HepG2 (cell line): Measurements from ENCODE around the gene TMEM63C. TPM values are rescaled to one million over a fixed set of nuclear protein-coding genes. Genes with fewer than 3 reads are reported as not detected.
A peak's percentile ranks its signal among the peaks of the same experiment; 100 is the strongest.

ENCODE experiments used
- BHLHE40 ChIP-seq: IDR thresholded peaks from 2 replicates; pipeline ENCODE4 v1.6.1; 2011; ENCODE audit warnings: low read length, improper control_type of control experiment
- BRCA1 ChIP-seq: sonication (generic); formaldehyde crosslinking; IDR thresholded peaks from 2 replicates; pipeline ENCODE4 v1.4.0; 2020; ENCODE audit warnings: missing genetic modification reagents
- GMEB2 ChIP-seq: IDR thresholded peaks from 2 replicates; pipeline ENCODE4 v1.6.1; 2016; ENCODE audit warnings: missing biosample characterization, missing genetic modification reagents, low read depth
- HHEX ChIP-seq: IDR thresholded peaks from 2 replicates; pipeline ENCODE4 v1.6.1; 2016; ENCODE audit warnings: control low read depth
- HMG20B ChIP-seq: conservative IDR thresholded peaks from 2 replicates; pipeline ENCODE4 v1.6.1; 2016; ENCODE audit warnings: missing genetic modification reagents, missing compliant biosample characterization
- ISL2 ChIP-seq: sonication (generic); formaldehyde crosslinking; IDR thresholded peaks from 2 replicates; pipeline ENCODE4 v1.5.0; 2020; ENCODE audit warnings: missing genetic modification reagents
- JUNB ChIP-seq: sonication (generic); formaldehyde crosslinking; IDR thresholded peaks from 2 replicates; pipeline ENCODE4 v1.8.0; 2022; ENCODE audit warnings: missing genetic modification reagents, mild to moderate bottlenecking, borderline replicate concordance
- MBNL3 ChIP-seq: fragments of 250-450 bp; sonication (Bioruptor Pico); conservative IDR thresholded peaks from 2 replicates; pipeline ENCODE4 v1.8.0; 2022; ENCODE audit warnings: mild to moderate bottlenecking, inconsistent platforms
- MEIS1 ChIP-seq: sonication (generic); formaldehyde crosslinking; IDR thresholded peaks from 2 replicates; pipeline ENCODE4 v1.9.0; 2021; ENCODE audit warnings: mild to moderate bottlenecking, missing genetic modification reagents, moderate library complexity, borderline replicate concordance
- NFYC ChIP-seq: IDR thresholded peaks from 2 replicates; pipeline ENCODE4 v1.6.1; 2016; ENCODE audit warnings: missing genetic modification reagents, missing compliant biosample characterization
- RAD51 ChIP-seq: fragments of 450-650 bp; IDR thresholded peaks from 2 replicates; pipeline ENCODE4 v1.6.1; 2016; ENCODE audit warnings: borderline replicate concordance
- SAFB2 ChIP-seq: sonication (generic); formaldehyde crosslinking; IDR thresholded peaks from 2 replicates; pipeline ENCODE4 v1.5.1; 2020; ENCODE audit warnings: missing genetic modification reagents, low read depth, mild to moderate bottlenecking, borderline replicate concordance
- SNAPC2 ChIP-seq: sonication (generic); formaldehyde crosslinking; IDR thresholded peaks from 2 replicates; pipeline ENCODE4 v1.8.1; 2022; ENCODE audit warnings: mild to moderate bottlenecking, missing genetic modification reagents
- SPEN ChIP-seq: sonication (generic); formaldehyde crosslinking; IDR thresholded peaks from 2 replicates; pipeline ENCODE4 v1.5.1; 2020; ENCODE audit warnings: low read depth, mild to moderate bottlenecking, missing genetic modification reagents
- TCF7L2 ChIP-seq: IDR thresholded peaks from 2 replicates; pipeline ENCODE4 v1.6.1; 2011; ENCODE audit warnings: mild to moderate bottlenecking, low read depth, low read length, moderate library complexity
- TSC22D2 ChIP-seq: sonication (generic); formaldehyde crosslinking; IDR thresholded peaks from 2 replicates; pipeline ENCODE4 v1.5.1; 2020; ENCODE audit warnings: missing genetic modification reagents, mild to moderate bottlenecking, borderline replicate concordance
- XRCC5 ChIP-seq: fragments of 200-400 bp; formaldehyde crosslinking; optimal IDR thresholded peaks from 2 replicates; pipeline ENCODE3; 2017; ENCODE audit warnings: mild to moderate bottlenecking, low read length
- ZFP36 ChIP-seq: fragments of 150-350 bp; IDR thresholded peaks from 2 replicates; pipeline ENCODE4 v1.6.1; 2018; ENCODE audit warnings: borderline replicate concordance, low read length, low read depth; ENCODE audit not compliant: partially characterized antibody
- ZFY ChIP-seq: sonication (generic); formaldehyde crosslinking; IDR thresholded peaks from 2 replicates; pipeline ENCODE4 v1.4.0; 2020; ENCODE audit warnings: missing genetic modification reagents
- ZNF263 ChIP-seq: sonication (generic); formaldehyde crosslinking; IDR thresholded peaks from 2 replicates; pipeline ENCODE4 v1.4.0; 2020; ENCODE audit warnings: missing genetic modification reagents
- ZNF292 ChIP-seq: sonication (generic); formaldehyde crosslinking; IDR thresholded peaks from 2 replicates; pipeline ENCODE4 v1.8.1; 2022; ENCODE audit warnings: mild to moderate bottlenecking, low read depth, missing genetic modification reagents, borderline replicate concordance
- ZNF430 ChIP-seq: sonication (generic); formaldehyde crosslinking; IDR thresholded peaks from 2 replicates; pipeline ENCODE4 v1.9.0; 2021; ENCODE audit warnings: mild to moderate bottlenecking, missing genetic modification reagents
- ZNF441 ChIP-seq: sonication (generic); formaldehyde crosslinking; IDR thresholded peaks from 2 replicates; pipeline ENCODE4 v1.7.0; 2021; ENCODE audit warnings: missing genetic modification reagents, borderline replicate concordance
- ZNF484 ChIP-seq: sonication (generic); formaldehyde crosslinking; IDR thresholded peaks from 2 replicates; pipeline ENCODE4 v1.5.1; 2020; ENCODE audit warnings: mild to moderate bottlenecking, low read depth, missing genetic modification reagents, borderline replicate concordance
- ZNF615 ChIP-seq: sonication (generic); formaldehyde crosslinking; IDR thresholded peaks from 2 replicates; pipeline ENCODE4 v1.5.0; 2020; ENCODE audit warnings: mild to moderate bottlenecking, missing genetic modification reagents, borderline replicate concordance
- ZNF644 ChIP-seq: IDR thresholded peaks from 2 replicates; pipeline ENCODE4 v1.6.1; 2016; ENCODE audit warnings: low read depth
- ZNF670 ChIP-seq: sonication (generic); formaldehyde crosslinking; IDR thresholded peaks from 2 replicates; pipeline ENCODE4 v1.8.0; 2022; ENCODE audit warnings: mild to moderate bottlenecking, missing genetic modification reagents, borderline replicate concordance
- ZNF75D ChIP-seq: sonication (generic); formaldehyde crosslinking; IDR thresholded peaks from 2 replicates; pipeline ENCODE4 v1.8.1; 2023; ENCODE audit warnings: missing genetic modification reagents, mild to moderate bottlenecking, borderline replicate concordance
- ZNF780A ChIP-seq: sonication (generic); formaldehyde crosslinking; IDR thresholded peaks from 2 replicates; pipeline ENCODE4 v1.8.0; 2022; ENCODE audit warnings: mild to moderate bottlenecking, missing genetic modification reagents, moderate library complexity
- ZSCAN25 ChIP-seq: sonication (generic); formaldehyde crosslinking; IDR thresholded peaks from 2 replicates; pipeline ENCODE4 v1.8.0; 2022; ENCODE audit warnings: mild to moderate bottlenecking, missing genetic modification reagents
- polyA plus RNA-seq, 8 experiments: library from polyadenylated mRNA; depleted of rRNA in 3 of 8; stranded (reverse) in 7 of 8; unstranded in 1 of 8; fragments of >200 nt; fragmentation: Illumina TruSeq in 4 of 8; extraction: Trizol in 4 of 8; gene quantifications; 2 replicates each; pipeline versions ENCODE4 v1.2.1 to v1.2.3, GENCODE V29; 2011 to 2016; ENCODE audit warnings: low read depth in 4 of 8, missing spikeins in 1 of 8, mixed read lengths in 1 of 8; ENCODE audit not compliant: insufficient read depth in 1 of 8
- total RNA-seq, 5 experiments: library from RNA; depleted of rRNA; stranded (reverse); fragments of >200 nt; fragmentation: Illumina TruSeq; extraction: Trizol; gene quantifications; 2 replicates each; pipeline ENCODE4 v1.2.3, GENCODE V29; 2016; ENCODE audit warnings: low read depth in 1 of 5

Gene TMEM63C
- total and polyA plus RNA-seq, 2 of the 13 experiments (the other 11 are each of a cell fraction or from before 2014, with no cell fraction given) = 0.17 to 0.27 TPM

GRCh38 chr14:77184396-77185092 is 2.9 kb downstream of the TMEM63C start (continued):
- no peak for TF ChIP-seq XRCC5
- TF ChIP-seq ZNF780A (CRISPR knock-in tag) = no peak
- TF ChIP-seq GMEB2 (CRISPR knock-in tag) = no peak
- peak; percentile 68; the same call in 1 of the 2 replicates for TF ChIP-seq ZNF292 (CRISPR knock-in tag)
- TF ChIP-seq ZNF75D = no peak
- TF ChIP-seq JUNB = no peak
- TF ChIP-seq BHLHE40 = no peak
- TF ChIP-seq SAFB2 (CRISPR knock-in tag) = no peak
- no peak for TF ChIP-seq ISL2 (CRISPR knock-in tag)
- no peak for TF ChIP-seq MEIS1 (CRISPR knock-in tag)
- no peak for TF ChIP-seq SNAPC2 (CRISPR knock-in tag)
- TF ChIP-seq ZNF670 (CRISPR knock-in tag) = no peak
- TF ChIP-seq SPEN (CRISPR knock-in tag) = no peak
- TF ChIP-seq ZSCAN25 (CRISPR knock-in tag) = 0 out of 2 replicates have a peak, but pooled peaks have one; percentile 20
- no peak for TF ChIP-seq TSC22D2 (CRISPR knock-in tag)
- no peak for TF ChIP-seq ZNF441 (CRISPR knock-in tag)
- peak; percentile 51; the same call in 1 of the 2 replicates for TF ChIP-seq ZNF263 (CRISPR knock-in tag)
- no peak for TF ChIP-seq ZNF484 (CRISPR knock-in tag)
- TF ChIP-seq ZFP36 = no peak
- peak; percentile 83 for TF ChIP-seq ZNF644 (CRISPR knock-in tag)
- TF ChIP-seq ZNF430 = 0 out of 2 replicates have a peak, but pooled peaks have one; percentile 36
- no peak for TF ChIP-seq TCF7L2
- TF ChIP-seq RAD51 = no peak
- TF ChIP-seq NFYC (CRISPR knock-in tag) = no peak
- no peak for TF ChIP-seq BRCA1
- TF ChIP-seq HMG20B (CRISPR knock-in tag) = no peak
- TF ChIP-seq MBNL3 (CRISPR knock-in tag) = no peak
- TF ChIP-seq ZFY (CRISPR knock-in tag) = peak; percentile 45; the same call in 1 of the 2 replicates
- TF ChIP-seq HHEX = no peak
- TF ChIP-seq ZNF615 (CRISPR knock-in tag) = no peak
